AG10803 (cell line): ENCODE measurements around the gene DNPH1.

Experiments
- DNase-seq: peaks from one replicate; pipeline ENCODE4 v3.0.0; 2010; ENCODE audit warnings: low read depth
- H3K4me3 ChIP-seq: 2 replicates; pipeline ENCODE4 v1.5.1; 2011; ENCODE audit warnings: mild to moderate bottlenecking, low read length, control low read depth
- CTCF ChIP-seq: conservative IDR thresholded peaks from 2 replicates; pipeline ENCODE4 v1.5.1; 2011; ENCODE audit warnings: mild to moderate bottlenecking, low read length, control low read depth, inconsistent platforms

DNPH1 gene

GRCh38 chr6:43242908-43243663 lies 13.8 kb upstream of the DNPH1 start, which contains the start of gene TTBK1:
Gene TTBK1 (plus strand): TSS chr6:43243481. CDS start chr6:43246661, 3,180 bp downstream.
- no peak for DNase-seq
- no peak within 1 kb of the TSS for H3K4me3 ChIP-seq
- no peak for TF ChIP-seq CTCF

- DNase-seq: no peak
- no peak for TF ChIP-seq CTCF
These were observed 12.2 kb upstream of the DNPH1 start for GRCh38 chr6:43241446-43241845.

GRCh38 chr6:43240950-43241349 lies 11.7 kb upstream of the DNPH1 start:
- H3K4me3 ChIP-seq: no peak overlapping the region
- DNase-seq: no peak
- TF ChIP-seq CTCF: no peak

More at GRCh38 chr6:43241446-43241845, 12.2 kb upstream of the DNPH1 start:
- no peak overlapping the region for H3K4me3 ChIP-seq

- TF ChIP-seq CTCF: no peak
- H3K4me3 ChIP-seq: no peak overlapping the region
- DNase-seq: no peak
These were observed 9.8 kb upstream of the DNPH1 start for GRCh38 chr6:43239054-43239453.

GRCh38 chr6:43235841-43236240 lies 6.6 kb upstream of the DNPH1 start:
- H3K4me3 ChIP-seq: no peak overlapping the region
- TF ChIP-seq CTCF: no peak
- DNase-seq: no peak

- no peak overlapping the region for H3K4me3 ChIP-seq
- DNase-seq: no peak
- no peak for TF ChIP-seq CTCF
These were observed 2.6 kb upstream of the DNPH1 start for GRCh38 chr6:43231735-43232450.

GRCh38 chr6:43231053-43231452 lies 1.8 kb upstream of the DNPH1 start:
- no peak for DNase-seq
- no peak overlapping the region for H3K4me3 ChIP-seq
- no peak for TF ChIP-seq CTCF
